Daoy (cell line): Measurements from ENCODE around the gene ESYT1. TPM values are rescaled to one million over a fixed set of nuclear protein-coding genes. Genes with fewer than 3 reads are reported as not detected.
"Not testable (repeated sequence)": the region's sequence is repeated elsewhere in the genome, so short reads cannot be mapped to it uniquely, and the experiment has no call there.

Experiments used
- DNase-seq: peaks from one replicate; pipeline ENCODE4 v3.0.0-alpha.2; 2015; ENCODE audit warnings: low read depth
- total RNA-seq: library from RNA; depleted of rRNA; stranded (reverse); fragments of >200 nt; shearing (Covaris generic); gene quantifications from 2 replicates; pipeline ENCODE4 v1.2.3, GENCODE V29; 2014

The ESYT1 gene
- total RNA-seq, 1 experiment from 2014 or later: 69.6 TPM

DNA sequence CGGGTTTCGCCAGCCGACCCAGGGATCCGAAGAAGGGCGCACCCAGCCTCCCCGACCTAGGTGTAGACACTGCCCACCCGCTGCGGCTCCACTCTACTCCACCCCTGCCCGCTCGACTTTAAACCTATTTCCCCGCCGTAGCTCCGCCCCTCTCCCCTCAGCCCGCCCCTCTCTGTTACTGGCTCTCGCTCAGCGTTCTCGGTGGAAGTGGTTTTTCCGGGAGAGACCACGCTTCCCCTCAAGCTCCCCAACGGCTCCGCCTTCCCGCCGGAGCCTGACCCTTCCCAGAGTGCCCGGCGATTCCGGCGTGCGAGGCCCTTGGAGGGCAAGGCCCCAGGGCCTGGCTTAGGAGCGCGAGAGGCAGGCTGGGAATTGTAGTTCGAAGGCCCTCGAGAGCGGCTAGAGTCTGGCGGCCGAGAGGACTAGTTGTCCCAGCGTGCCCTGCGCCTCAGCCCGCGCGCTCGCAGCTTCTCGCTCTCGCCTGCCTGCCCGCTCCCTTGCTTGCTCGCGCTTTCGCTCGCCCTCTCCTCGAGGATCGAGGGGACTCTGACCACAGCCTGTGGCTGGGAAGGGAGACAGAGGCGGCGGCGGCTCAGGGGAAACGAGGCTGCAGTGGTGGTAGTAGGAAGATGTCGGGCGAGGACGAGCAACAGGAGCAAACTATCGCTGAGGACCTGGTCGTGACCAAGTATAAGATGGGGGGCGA, 23.8 kb upstream of the ESYT1 start, which contains the start of gene PA2G4:
PA2G4 (plus strand) TSS at position 451 of the 706 bp plus-strand sequence; CDS start at position 630, 179 bp downstream.
- DNase-seq: peak; percentile 100

DNA sequence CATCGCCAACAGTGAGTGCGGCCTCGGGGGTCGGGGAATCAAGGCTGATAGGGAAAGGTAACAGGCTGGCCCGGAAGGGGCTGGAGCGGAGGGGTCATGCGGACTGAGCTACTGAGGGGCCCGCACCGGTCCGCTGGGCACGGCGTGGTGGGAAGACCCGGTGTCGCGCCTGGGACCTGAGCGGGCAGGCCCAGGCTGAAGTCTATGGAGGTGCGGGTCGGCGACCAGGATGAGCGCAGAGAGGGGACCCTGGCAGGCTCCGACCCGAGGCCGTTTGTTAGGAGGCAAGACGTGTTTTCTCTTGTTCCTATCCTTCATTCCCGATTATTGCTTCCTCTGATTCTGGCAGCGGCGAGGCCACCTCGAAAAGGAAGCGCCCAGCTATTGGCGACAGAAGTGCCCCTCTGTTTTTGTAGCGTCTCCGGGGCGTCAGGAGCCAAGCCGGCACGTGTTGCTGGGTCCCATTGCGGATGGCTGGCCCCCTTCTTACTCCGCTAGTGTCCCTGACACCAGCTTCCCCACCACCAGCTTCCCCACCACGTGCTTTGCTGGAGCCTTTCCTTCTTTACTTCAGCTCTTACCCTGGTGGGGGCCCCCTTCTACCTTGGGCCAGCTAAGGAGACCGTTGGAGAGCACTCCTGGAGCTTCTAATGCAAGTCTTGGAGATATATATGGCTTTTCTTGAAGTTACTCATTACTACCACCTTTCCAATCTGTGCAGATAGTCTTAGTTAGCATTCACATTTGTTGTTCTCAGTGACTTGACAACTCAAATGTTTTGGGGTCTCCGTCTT, 23.1 kb upstream of the ESYT1 start:
- peak; percentile 27 for DNase-seq

DNA sequence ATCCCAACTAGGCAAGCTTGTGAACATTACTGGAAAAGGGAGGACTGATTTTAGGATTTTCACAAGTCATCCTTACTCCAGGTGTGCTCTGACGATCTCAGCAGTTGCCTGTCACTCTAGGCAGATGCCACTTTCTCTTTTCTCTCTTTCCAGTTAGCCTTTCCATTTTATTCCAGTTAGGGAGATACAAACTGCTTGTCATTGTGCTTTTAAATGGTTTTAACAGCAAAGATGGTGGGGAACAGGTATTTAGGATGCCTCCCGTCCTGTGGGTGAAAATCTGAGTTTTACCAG, 22.5 kb upstream of the ESYT1 start:
- no peak for DNase-seq

DNA sequence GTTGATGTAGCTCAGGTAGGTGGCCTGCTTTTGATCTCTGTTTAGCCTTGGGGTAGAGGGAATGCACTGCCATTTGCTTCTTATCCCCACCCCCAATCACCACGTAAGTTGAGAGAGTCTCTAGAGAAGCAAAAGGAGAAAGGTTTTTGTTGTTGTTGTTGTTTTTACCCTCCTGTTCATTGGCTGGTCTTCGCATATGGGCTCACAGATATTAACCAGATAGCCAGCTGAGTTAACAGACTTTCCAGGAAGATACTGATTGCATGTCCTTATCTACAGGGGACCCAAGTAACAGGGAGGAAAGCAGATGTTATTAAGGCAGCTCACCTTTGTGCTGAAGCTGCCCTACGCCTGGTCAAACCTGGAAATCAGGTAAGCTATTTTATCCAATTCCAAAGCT, 20.8 kb upstream of the ESYT1 start:
- DNase-seq: no peak

DNA sequence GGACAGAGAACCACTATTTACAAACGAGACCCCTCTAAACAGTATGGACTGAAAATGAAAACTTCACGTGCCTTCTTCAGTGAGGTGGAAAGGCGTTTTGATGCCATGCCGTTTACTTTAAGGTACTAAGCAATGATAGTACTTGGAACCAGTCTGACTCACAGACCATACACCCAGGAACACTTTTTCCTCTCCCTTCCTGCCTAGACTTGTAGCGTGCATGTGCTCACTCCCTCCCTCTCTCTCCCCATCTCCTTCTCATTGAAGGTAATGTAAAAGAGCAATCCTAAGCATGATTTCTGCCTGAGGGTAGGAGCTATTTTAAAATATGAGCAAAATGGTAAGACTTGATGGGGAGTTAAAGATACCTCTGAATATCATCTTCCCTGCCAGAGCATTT, 17.5 kb upstream of the ESYT1 start:
- no peak for DNase-seq

DNA sequence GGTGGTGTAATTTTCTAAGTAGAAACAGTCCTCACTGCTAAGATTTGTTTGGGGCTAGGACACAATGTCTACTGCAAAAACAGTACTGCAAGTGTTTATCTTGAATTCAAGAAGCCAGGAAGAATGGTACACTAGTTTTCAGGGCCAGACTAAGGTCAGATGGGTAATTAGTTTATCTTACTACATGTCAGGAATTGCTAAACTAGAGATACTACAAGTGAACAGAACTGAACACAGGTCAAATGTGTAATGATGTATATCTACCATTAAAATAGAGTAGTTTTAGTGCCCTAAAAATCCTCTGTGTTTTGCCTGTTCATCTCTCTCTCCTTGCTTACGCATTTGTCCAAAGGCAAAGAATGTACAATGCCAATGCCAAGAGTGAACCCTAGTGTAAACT, 14.0 kb upstream of the ESYT1 start:
- DNase-seq: no peak

DNA sequence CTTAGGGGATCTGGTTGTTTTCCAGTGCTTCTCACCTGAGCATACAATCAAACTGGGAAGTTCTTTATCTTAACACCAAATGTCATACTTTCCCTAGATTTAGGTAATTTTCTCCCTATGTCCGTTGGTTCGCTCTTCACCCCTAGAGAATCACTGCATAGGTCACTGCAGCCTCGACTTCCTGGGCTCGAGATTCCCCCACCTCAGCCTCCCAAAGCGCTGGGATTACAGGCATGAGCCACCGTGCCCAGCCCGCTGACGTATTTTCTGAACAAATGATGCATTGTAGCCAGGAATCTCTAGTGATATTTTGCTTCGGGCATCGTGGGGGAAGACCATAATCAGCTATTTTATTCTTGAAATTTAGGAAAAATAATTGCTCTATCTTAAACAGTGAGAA, 12.7 kb upstream of the ESYT1 start:
- peak; percentile 57 for DNase-seq

DNA sequence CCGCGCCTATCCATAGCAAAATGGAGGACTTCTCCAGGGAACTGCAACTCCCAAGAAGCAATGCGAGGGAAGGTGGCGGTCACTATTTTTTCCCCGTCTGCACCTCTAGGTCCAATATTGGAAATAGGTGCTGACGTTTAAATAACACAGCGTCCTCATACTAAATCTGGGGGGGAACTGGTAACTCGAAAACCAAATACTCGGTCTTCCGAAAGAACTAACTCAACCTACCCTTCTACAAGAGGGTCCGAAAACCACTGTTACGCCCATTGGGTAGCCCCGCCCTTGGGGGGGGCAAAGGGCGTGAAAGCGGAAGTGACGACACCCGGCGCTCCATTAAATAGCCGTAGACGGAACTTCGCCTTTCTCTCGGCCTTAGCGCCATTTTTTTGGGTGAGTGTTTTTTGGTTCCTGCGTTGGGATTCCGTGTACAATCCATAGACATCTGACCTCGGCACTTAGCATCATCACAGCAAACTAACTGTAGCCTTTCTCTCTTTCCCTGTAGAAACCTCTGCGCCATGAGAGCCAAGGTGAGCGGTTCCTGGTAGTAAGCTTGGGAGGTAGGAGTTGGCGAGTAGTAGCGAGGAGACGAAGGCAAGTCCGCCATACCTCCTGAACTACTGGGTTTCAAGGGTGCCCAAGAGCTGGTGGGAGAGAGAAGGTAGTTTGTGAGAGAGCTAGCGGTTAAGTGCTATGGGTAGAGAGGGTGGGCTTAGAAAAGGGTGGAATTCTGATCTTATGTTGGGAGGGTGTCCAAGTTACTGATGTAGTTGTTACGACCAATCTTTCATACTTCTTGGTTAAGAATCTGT, 11.6 kb upstream of the ESYT1 start, which contains the start of gene RPL41:
RPL41 (plus strand) TSS at position 367 of the 815 bp plus-strand sequence.
- DNase-seq: peak; percentile 95

DNA sequence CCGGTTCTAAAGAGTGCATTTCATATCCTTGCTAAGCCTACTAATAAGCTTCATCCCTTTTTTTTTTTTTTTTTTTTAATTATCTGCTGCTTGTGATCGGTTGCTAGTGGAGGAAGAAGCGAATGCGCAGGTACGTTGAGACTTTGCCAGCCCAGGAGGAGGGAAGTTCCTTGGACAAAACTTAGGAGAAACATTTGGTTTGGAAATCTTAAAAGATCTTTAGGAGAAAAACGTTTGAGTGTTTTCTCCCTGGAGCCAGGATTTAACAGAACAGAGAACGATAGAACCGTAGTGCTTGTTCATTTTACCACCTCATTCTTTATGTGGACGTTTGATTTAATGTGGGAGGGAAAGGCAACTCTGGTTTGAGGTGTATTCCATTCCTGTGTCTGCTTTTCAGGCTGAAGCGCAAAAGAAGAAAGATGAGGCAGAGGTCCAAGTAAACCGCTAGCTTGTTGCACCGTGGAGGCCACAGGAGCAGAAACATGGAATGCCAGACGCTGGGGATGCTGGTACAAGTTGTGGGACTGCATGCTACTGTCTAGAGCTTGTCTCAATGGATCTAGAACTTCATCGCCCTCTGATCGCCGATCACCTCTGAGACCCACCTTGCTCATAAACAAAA, 10.9 kb upstream of the ESYT1 start:
- not testable (repeated sequence) for DNase-seq

DNA sequence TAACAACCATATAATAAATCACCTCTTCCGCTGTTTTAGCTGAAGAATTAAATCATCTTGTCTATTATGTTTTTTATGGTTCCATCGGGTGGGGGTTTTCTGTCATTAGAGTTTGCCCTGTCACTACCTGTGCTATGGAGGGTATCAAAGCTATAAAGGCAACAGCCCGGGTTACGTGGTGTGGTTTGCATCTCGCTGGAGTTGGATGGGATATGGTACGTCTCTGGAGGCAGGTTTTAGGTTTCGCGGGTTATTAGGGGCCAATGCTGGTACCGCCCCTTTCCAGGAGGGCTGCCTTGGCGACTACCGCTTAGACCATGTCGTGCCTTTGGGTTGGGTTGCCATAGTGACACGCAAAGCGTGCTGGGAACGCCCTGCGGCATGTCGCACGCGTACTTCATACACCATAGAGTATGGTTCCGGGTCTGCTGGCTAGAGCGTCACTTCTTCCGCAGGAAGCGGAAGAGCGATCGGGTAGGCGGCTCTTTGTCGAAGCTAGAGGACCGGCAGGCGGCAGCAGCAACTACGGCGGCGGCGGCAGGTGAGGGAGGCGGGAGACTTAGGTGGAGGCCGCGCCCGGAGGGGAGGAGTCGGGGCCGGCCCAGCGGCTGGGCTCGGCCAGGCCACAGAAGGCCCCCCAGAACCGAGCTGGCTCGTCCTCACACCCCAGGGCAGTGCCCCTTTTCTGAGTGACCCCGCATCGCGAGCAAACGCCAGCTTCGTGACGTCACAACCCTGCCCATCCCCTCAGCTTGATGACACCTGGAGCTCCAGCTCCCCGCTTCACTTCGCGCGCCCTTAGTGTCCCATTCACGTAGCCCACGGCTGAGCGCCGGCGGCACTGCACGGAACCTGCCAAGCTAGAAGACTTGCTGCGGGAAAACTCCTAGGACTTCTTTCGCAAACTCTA, 10.0 kb upstream of the ESYT1 start, which contains the start of gene ZC3H10:
ZC3H10 (plus strand) TSS at position 489 of the 910 bp plus-strand sequence. CDS start 2,297 bp downstream, outside the sequence.
- peak; percentile 100 for DNase-seq

DNA sequence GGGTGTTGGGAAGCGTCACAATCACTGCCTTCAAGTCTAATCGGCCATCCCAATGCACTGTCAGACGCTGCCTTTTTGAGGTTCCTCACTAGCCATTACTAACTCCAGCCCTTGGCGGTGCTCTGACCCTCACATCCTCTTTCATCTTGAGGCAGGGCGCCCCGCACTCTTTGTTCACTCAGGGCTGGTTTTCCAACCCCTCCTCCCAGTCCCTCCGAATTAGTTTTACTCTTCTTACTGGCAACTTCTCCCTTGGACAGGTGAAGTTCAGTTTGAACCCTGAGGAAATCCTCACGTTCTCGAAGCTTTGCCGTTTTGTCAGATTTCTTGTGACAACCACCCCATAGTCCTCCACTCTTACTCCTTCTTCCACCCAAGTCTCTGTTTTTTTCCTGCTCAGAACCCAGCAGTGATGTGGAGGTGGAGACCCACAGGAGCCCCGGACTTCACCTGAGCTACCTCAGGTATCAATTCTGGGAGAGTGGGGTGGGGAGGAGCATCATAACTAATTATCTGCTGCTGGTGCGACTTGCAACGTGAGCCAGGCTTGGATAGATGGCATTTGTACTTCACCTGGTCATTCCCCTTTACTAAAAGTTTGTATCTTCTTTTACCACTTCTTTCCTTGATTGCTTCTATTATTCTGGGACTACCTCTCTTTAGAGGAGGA, 9.2 kb upstream of the ESYT1 start:
- DNase-seq: no peak

DNA sequence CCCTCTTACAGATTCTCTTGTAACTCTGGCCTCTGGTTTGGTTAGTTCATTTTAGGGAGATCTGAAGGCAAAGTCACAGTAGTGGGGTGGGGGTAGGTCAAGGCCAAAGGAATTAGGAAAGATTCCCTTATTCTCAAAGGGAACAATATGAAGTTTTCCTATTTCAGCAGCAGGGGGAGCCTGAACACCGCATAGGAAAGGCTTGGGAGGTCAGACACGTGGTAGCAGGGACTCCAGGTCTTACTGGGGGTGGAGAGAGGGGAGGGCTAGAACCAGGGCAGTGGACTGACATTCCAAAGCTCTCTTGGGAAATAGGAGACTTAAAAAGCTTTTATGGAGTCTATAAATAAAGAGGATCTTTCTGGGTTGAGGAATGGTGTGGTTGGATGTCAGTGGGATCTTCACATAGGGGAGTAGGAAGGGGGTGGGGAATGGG, 8.7 kb upstream of the ESYT1 start:
- DNase-seq: peak; percentile 90

DNA sequence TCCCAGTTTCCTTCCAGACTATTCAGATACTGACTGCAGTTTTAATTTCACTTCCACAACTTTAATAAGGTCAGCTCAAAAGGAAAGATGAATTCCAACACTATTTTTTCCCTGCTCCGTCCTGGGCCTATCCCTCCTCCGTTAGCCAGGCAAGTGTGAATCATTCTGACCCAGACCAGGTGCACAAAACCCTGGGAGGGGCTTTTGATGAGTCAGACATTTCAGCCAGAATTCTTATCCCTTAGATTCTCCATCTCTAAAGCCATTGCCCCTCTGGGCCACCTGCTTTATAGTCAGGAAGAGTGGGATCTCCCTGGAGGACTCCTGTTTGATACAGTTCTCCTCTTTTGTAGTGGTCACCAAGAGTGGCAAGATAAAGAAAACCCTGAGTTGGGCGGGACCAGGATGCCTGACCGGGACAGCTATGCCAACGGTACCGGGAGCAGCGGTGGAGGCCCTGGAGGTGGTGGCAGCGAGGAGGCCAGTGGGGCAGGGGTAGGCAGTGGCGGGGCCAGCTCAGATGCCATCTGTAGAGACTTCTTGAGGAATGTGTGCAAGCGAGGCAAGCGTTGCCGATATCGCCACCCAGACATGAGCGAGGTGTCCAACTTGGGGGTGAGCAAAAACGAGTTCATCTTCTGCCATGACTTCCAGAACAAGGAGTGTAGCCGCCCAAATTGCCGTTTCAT, 7.8 kb upstream of the ESYT1 start:
- DNase-seq: peak; percentile 42

DNA sequence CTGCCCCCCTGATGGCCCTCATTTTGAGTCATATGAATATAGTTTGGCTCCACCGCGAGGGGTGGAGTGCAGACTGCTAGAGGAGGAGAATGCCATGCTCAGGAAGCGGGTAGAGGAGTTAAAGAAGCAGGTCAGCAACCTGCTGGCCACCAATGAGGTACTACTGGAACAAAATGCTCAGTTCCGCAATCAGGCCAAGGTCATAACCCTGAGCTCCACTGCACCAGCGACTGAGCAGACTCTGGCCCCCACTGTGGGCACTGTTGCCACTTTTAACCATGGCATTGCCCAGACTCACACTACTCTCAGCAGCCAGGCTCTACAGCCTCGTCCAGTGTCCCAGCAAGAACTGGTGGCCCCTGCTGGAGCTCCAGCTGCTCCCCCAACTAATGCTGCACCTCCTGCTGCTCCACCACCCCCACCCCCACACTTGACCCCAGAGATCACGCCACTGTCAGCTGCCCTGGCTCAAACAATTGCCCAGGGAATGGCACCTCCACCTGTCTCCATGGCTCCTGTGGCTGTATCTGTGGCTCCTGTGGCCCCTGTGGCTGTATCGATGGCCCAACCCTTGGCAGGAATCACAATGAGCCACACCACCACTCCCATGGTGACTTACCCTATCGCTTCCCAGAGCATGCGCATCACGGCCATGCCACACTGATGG, 6.7 kb upstream of the ESYT1 start:
- no peak for DNase-seq

DNA sequence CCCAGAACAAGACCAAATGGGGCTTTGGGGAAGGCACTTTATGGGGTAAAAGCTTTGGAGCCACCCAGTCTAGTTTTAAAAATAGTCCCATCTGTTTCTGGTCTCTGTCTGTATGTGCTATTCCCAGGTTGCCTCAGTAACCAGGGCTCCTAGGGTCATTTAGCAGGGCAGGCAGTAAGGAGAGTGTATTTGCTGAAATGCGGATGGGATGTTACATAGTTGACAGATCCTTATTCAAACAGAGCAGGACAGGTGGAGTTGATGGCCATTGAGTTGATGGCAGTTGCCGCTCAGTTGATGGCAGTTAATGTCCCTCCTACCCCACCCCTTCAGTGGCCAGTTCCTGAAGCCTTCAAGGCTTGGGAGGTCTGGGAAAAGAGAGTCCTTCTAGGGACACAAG, 5.4 kb upstream of the ESYT1 start:
- DNase-seq: no peak

DNA sequence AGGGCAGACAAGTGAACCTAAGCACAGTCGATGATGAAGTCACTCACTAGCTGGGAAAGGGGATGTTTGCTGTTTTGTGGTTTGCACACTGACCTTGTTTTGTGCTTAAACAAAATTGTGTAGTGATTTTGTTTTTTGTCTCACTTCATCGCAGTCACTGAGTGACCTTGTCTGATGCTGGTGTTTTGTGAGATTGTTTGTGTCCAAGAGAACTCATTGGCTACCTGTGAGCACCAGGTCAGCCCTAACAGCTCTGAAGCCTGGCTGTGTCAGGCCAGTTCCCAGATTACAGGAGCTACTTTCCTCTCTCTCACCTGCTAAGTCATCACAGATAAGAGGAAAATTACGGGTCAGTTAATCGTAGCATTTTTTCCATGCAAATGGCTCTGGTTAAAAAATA, 3.9 kb upstream of the ESYT1 start:
- no peak for DNase-seq

DNA sequence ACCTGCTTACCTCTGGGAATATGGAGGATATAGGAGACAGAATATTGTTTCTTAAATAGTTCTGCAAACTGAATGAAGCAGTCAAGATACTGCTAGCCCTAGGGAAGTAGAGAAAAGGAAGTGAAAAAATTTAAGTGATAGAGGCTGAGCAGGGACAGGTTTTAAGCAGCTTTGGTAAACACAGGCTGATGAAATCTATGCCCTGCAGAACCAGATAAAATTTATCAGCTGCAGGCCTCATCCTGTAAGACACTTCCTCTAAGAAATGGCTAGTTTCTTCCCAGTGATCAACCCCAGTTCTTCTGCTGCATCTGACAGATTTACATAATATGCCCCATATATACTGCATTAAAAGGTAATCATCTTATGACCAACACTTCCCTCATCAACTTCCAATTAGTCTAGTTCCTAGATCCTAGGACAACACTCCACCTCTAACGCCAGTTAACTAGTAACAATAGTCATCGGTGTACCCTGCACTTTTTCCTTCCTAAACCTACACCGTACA, 1.3 kb upstream of the ESYT1 start:
- DNase-seq: no peak

DNA sequence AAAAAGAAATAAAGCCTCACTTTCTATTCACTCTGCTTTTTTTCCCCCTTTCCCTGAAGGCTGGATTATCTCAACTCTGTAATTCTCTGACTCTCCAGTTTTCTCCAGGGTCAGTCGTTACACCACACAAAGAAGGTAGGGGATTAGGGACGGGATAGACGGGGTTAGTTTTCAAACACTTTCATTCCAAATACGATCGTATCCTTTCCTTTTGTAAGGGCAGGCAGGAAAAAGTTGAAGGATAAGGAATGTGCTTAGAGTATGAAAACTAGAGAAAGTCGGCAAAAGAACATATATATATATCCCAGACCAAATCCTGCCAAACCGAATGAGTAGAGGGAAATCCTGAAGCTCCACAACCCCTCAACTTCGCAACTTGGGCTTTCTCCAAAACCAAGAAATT, 581 bp upstream of the ESYT1 start:
- no peak for DNase-seq
